Karpas-422 (cell line): Measurements from ENCODE around the gene FOLR1. TPM values are rescaled to one million over a fixed set of nuclear protein-coding genes. Genes with fewer than 3 reads are reported as not detected.

Experiments used
- total RNA-seq: library from RNA; depleted of rRNA; stranded (reverse); fragments of >200 nt; shearing (Covaris generic); gene quantifications from 2 replicates; pipeline ENCODE4 v1.2.3, GENCODE V29; 2014; ENCODE audit warnings: low replicate concordance; rRNA removed

The FOLR1 gene
- total RNA-seq, 1 experiment from 2014 or later, result not detected

Other genes starting within 250 kb of the FOLR1 start
- 5.4 and 6.2 TPM in 2 replicates for gene IL18BP, start 193.2 kb upstream of the FOLR1 start, total RNA-seq
- gene NUMA1, start 111.6 kb upstream of the FOLR1 start, total RNA-seq, result 29.0 and 45.3 TPM in 2 replicates
- gene LRRC51, start 111.3 kb upstream of the FOLR1 start, total RNA-seq, result 2.3 and 4.6 TPM in 2 replicates
- gene LAMTOR1, start 88.8 kb upstream of the FOLR1 start, total RNA-seq, result 96.5 and 102 TPM in 2 replicates
- 0.26 TPM in 1 of 2 replicates, not detected in the other for gene TOMT, start 86.2 kb upstream of the FOLR1 start, total RNA-seq
- 37.4 and 40.9 TPM in 2 replicates for gene ANAPC15, start 79.4 kb upstream of the FOLR1 start, total RNA-seq
- gene FOLR3, start 56.4 kb upstream of the FOLR1 start, total RNA-seq, result not detected in 2 replicates
- 9.4 and 16.0 TPM in 2 replicates for gene FOLR2, start 24.7 kb downstream of the FOLR1 start, total RNA-seq
- 73.6 and 83.9 TPM in 2 replicates for gene INPPL1, start 32.6 kb downstream of the FOLR1 start, total RNA-seq
- not detected in 2 replicates for gene PHOX2A, start 52.0 kb downstream of the FOLR1 start, total RNA-seq
- 22.2 and 33.1 TPM in 2 replicates for gene CLPB, start 242.4 kb downstream of the FOLR1 start, total RNA-seq